Activated T-cell treated with anti-CD3 and anti-CD28 coated beads for 48 hours (primary cell): Measurements from ENCODE around the gene GFPT2.
"Not testable (repeated sequence)": the region's sequence is repeated elsewhere in the genome, so short reads cannot be mapped to it uniquely, and the experiment has no call there.

Experiments used
- DNase-seq: peaks from one replicate; pipeline ENCODE4 v3.0.0-alpha.2; 2020; ENCODE audit warnings: low read depth

GFPT2 gene

GRCh38 chr5:180304016-180304292 lies 49.2 kb downstream of the GFPT2 start:
- DNase-seq: no peak

DNA sequence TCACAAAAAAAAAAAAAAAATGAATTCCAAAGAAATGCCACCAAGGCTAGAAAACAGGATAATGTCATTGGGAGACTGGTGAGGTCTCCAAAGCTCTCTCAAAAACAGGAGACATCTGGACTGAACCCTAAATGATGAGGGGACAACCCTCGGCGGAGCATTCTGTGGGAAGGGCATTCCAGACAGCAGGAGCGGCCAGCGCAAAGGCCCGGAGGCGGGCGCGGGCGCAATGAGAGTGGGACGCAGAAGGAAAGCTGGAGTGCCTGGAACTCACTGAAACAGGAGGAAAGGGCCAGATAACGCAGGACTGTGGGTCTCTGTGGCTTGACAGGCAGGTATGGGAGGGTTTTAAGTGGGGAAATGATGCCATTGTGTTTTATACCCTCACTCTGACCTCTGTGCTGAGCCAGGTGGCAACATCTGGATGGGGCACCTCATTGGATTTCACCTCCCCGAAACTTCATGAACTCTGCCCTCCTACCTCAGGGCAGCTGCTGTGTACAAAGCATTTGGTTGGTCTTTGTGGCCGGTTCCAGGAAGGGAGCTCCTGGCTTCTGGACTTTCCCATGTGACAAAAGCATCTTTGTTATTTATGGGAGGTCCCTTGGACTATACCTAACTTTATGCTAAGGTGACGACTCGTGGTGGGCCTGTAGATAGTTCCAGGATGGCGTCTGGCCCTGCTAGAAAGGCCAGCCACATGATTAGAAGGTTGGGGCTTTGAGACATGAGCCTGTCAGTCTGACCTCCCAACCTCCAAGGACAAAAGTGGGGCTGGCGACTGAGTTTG lies 49.7 kb downstream of the GFPT2 start:
- no peak for DNase-seq

GRCh38 chr5:180302256-180302655 lies 50.9 kb downstream of the GFPT2 start:
- no peak for DNase-seq

DNA sequence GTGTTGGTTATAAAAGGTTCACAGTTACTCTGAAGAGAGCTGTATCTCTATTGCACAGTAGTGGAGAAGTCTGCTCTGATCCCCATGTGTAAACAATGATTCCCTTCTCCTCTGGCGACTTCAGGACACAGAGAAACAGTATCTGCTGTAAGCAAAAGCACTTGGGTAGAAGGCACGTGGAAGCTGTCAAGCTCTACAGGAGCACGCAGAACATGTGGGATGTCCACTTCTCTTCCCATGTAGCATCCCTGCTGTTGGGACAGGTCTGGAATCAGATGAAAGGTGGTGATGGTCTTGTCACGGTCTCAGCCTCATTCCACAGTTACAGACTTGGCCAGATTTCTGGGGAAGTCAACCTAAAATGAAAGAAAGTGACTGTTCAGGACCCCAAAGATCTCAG lies 51.9 kb downstream of the GFPT2 start:
- DNase-seq: no peak

GRCh38 chr5:180299526-180299925 lies 53.6 kb downstream of the GFPT2 start:
- DNase-seq: no peak

DNA sequence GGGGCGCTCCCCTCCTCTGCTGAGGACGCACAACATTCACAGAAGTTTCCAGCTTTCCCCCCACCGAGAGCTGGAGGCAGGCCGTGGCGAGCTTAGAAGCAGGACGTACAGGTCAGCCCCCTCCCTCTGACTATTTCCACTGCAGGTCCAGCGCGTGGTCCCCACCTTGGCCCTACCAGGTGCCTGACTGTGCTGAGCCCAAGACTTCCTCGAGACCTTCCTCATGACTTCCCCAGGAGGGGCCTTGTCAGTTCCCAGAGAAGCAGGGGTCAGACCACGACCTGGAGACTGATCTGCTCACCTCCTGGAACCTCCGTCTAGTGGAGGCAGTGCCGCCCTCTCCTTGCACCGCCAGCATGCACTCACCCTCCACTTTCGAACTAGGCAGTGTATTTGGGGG lies 54.1 kb downstream of the GFPT2 start:
- DNase-seq: not testable (repeated sequence)

DNA sequence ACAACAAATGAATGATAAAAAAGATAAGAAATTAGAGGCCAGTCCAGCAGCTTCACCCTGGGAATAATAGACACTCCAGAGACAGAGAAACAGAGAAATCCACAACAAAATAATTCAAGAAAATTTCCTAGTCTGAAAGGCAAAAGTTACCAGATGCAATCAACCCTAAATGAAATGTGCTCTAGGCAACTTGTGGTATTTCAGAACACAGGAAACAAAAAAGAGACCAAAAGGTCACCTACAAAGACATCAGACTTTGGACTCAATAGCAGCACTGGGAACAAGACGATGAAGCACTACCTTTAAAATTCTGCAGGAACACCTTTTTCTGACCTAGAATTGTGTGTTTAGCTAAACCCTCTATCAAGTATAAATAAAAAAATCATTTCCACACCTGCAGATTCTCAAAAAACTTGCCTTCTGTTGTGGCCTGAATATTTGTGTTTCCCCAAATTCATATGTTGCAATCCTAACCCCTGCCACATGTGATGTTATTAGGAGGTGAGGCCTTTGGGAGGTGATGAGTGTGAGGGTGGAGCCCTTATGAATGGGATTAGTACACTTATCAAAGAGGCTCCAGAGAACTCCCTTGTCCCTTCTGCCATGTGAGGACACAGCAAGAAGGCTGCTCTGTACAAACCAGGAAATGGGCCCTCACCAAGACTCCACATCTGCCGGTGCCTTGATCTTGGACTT lies 55.4 kb downstream of the GFPT2 start:
- no peak for DNase-seq

GRCh38 chr5:180296771-180297170 lies 56.4 kb downstream of the GFPT2 start:
- no peak for DNase-seq

GRCh38 chr5:180294913-180295555 lies 58.1 kb downstream of the GFPT2 start:
- no peak for DNase-seq

GRCh38 chr5:180294411-180294810 lies 58.7 kb downstream of the GFPT2 start:
- no peak for DNase-seq

DNA sequence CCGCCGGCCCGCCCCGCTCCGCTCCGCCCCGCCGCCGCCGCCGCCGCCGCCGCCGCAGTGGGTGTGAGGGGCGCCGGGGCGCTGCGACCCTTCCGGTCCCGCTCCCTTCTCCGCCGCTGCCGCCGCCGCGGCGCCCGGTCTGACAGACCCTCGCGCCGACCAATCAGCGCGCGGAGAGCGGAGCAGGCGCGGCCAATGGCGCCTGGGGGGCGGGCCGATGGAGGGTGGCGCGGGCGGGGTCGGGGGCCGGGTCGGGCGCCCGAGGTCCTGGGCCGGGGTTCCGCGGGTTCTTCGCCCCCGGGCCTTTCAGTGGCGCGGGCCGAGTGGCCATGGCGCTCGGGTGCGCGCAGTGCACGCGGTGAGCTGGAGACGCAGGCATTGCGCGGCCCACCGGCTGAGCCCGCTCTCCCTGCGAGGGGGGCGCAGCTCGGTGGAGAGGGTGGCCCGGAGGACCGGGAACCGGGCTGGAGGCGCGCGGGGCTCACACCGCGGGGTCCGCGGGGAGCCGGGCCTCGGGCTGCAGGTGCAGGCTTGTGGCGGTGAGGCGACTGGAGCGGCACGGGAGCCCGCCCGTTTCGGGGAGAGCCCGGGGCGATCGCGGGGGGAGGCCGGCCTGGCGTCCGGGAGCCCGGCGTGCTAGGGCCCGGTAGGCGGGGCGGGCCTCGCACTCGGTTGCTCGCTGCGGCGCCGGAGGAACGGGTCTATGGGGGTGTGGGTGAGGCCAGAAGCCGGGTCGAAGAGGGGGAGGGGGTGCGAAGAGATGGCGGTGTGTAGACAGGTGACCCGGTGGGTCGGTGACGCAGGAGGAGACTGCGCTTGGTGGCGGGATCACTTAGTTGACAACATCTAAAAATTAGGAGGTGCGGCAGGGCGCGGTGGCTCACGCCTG lies 60.9 kb downstream of the GFPT2 start, which contains the start of gene MAPK9:
Gene MAPK9 (minus strand): TSS at position 141 of the 889 bp plus-strand sequence. CDS start 11,522 bp downstream, outside the sequence.
- peak; percentile 82 for DNase-seq

DNA sequence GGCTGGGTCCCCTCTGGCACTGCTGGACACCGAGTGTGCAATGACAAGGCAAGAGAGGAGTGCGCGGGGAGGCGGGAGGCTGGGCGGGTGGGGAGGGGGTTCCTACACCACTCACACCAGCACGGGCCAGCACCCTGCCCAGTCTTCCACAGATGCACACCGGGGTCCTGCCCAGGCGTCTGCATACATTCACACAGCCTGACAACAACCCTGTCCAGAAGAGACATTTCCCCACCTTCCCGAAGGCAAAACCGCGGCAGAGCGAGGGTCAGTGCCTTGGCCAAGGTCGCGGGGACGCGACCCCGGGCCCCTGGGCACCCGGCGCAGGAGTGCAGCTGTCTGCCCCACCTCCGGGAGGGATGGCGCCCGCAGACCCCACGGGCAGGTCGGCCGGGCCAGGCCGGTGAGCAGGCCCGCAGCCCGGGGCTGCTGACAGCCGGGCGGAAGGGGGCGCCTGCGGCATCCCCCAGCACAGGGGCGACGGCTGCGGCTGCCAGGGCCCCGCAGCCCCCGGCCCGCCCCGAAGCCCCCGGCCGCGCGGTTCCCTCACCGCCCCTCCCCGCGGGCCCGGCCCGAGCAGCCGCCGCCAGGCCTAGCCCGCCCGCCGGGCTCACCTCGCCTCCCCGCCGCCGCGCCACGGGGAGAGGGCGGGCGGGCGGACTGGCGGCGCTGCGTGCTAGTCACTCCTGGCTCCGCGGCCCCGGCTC lies 61.7 kb downstream of the GFPT2 start:
- DNase-seq: no peak

DNA sequence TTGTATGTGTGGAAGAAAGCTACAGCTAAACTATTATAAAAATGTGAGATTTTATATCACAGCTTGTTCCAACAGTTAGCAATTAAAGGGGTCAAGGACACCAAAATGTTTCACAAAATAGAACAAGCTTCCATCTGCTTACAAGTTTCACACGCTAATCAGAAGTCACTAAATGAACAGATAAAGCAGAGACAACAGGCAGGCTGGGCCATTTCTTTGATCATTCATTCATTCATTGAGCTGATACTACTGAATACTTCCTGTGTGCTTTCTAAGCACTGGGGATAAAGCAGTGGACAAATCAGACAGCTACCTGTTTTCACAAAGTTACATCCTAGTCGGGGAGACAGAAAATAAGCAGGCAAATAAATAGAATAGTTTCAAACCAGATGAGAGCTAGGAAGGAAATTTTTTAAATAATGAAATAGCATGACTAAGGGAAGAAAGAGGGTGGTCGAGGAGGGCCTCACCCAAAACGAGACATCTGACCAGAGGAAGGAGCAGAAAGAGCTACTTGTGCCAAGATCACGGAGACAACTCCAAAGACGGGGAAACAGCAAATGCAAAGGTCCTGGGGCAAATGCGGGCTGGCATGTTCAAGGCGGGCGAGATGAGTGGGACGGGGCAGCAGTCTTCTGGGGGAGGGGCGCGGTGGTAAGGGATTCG lies 62.4 kb downstream of the GFPT2 start:
- no peak for DNase-seq

- no peak for DNase-seq
These were observed 63.2 kb downstream of the GFPT2 start for GRCh38 chr5:180289966-180290365.

- no peak for DNase-seq
These were observed 63.7 kb downstream of the GFPT2 start for GRCh38 chr5:180289433-180289832.

DNA sequence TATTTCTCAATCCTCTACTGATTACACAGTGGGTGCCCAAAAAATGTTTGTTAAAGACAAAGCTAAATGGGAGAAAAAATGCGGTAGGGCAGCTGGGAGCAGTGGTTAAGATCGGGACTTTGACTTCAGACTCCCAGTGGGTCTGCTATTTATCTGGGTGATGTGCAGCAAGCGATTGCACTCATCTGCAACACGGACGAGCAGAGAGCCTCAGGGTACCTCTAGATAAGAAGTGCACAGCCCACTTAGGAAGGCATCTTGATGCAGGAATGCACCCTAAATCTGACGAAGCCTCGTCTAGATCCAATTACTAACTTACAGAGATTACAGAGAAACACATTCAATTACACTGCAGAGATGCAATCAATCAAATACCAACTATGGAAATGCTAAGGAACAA lies 65.3 kb downstream of the GFPT2 start:
- no peak for DNase-seq

- no peak for DNase-seq
These were observed 65.7 kb downstream of the GFPT2 start for GRCh38 chr5:180287404-180287803.

- no peak for DNase-seq
These were observed 69.0 kb downstream of the GFPT2 start for GRCh38 chr5:180284149-180284548.

DNA sequence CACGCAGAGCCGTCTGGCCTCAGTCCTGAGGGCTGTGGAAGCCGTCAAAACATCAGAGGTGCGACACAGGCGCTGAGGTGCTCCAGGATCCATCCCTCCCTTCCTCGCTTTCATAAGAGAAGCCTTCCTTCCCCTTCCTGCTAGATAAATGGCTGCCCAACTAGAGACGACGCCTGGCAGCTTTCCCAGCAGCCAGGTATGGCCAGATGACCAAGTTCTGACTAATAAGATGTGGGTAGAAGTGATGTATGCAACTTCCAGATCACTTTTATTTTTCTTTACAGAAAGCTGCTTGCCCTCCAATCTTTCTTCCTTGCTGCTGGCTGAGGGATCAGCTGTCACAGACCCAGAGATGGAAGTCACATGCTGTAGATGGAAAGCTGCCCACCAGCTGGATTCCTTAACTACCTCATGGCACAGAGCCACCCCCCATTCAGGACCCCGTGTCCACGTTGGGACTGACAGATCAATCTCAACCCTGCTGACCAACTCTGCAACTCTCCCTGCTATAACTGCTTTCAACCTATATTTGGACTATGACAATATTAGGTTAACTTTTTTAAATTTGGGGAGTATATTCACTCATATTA lies 70.0 kb downstream of the GFPT2 start:
- DNase-seq: no peak

DNA sequence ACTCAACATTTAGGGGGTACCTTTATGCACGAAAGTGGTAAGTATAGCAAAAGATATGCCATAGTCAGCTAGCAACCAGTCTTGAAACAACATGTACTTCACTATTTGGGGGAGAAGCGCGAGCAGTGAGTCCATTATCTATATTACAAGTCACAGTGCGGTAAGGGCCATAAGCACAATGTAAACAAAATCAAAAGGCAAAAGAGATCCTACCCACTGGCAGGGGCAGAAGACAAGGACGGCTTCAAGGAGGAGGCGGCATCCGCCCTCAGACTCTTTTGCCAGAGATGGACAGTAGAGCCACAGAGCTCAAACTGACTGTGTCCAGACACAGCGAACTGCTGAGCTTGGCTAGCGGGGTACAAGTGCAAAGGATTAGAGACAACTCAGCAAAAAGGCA lies 70.9 kb downstream of the GFPT2 start:
- no peak for DNase-seq

- DNase-seq: no peak
These were observed 71.4 kb downstream of the GFPT2 start for GRCh38 chr5:180281706-180282105.
